HG03039 (cell line): ENCODE data around the gene GLTP.

Experiments used
- ATAC-seq: cut with Tn5 transposase; IDR thresholded peaks from one replicate; pipeline ENCODE4 v1.9.1; 2021; ENCODE audit warnings: mild to moderate bottlenecking, moderate library complexity; ENCODE audit not compliant: unreplicated experiment

GLTP gene

GRCh38 chr12:109822951-109823411 lies 57.4 kb downstream of the GLTP start:
- ATAC-seq: no peak

- no peak for ATAC-seq
Measured at GRCh38 chr12:109822416-109822815, 57.9 kb downstream of the GLTP start.

DNA sequence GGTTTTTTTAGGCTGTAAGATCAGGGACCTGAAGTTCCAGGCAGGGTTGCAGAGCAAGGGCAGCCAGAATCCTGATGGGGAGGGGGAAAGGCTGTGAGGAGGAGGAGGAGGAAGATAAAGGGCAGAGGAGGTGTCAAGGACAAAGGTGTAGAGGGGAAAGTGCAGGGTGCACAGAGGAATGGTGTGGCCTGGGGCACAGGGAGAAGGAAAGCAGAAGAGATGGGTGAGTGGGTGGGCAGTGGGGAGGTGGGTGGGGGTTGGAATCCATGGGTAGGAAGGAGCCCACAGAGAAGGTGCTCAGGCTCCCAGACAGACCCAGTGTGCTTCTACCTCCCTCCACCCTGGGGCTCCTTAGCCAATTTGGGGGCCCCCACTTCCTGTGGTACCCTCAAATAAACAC lies 58.4 kb downstream of the GLTP start:
- no peak for ATAC-seq

- ATAC-seq: no peak
Measured at GRCh38 chr12:109820816-109821381, 59.4 kb downstream of the GLTP start.

GRCh38 chr12:109818905-109819500 lies 61.3 kb downstream of the GLTP start:
- no peak for ATAC-seq

GRCh38 chr12:109818253-109818652 lies 62.1 kb downstream of the GLTP start:
- no peak for ATAC-seq

- ATAC-seq: no peak
Measured at GRCh38 chr12:109817627-109818231, 62.6 kb downstream of the GLTP start.

GRCh38 chr12:109816870-109817269 lies 63.5 kb downstream of the GLTP start:
- ATAC-seq: no peak

- no peak for ATAC-seq
Measured at GRCh38 chr12:109815757-109816617, 64.4 kb downstream of the GLTP start.

DNA sequence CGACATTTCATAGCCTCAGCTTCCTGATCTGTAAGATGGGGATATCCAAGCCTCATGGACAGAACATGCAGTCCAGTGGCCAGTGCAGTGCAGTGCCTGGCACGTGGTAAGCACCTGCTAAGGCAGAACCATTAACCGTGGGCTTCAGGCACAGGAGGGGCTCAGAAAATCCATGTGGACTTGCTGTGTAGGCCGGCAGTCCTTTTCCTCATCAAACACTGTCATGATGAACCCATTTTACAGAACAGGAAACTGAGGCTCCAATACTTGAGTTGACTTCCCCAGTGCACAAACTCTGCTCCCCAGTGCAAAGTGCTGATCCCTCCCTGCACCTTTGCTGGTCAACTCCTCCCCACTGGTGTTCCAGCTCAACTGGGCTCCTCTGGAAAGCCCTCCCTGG lies 65.1 kb downstream of the GLTP start:
- ATAC-seq: no peak

DNA sequence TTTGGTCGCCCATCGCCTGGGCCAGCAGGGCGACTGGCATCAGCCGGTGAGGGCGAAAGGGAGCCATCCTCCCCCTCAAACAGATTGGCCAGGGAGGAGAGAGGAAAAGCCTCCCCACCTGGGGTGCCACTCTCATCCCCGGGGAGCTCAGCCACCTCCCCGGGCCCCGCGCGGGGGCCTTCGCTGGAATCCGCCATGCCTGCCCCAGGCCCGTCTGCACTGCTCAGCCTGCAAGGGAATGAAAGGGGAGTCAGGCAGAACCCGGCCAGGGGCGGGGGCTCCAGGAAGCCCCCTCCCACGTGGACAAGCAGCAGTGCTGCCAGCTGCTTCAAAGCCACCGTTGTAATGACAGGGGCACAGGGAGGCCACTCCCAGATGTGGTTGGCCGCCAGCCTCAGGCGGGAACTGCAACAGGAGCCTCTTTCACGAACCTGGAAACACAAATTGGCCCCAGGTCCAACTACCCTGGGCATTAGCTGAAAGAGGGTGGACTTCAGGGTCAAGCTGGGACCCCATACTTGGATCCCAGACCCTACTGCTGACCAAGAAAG lies 65.7 kb downstream of the GLTP start:
- no peak for ATAC-seq

DNA sequence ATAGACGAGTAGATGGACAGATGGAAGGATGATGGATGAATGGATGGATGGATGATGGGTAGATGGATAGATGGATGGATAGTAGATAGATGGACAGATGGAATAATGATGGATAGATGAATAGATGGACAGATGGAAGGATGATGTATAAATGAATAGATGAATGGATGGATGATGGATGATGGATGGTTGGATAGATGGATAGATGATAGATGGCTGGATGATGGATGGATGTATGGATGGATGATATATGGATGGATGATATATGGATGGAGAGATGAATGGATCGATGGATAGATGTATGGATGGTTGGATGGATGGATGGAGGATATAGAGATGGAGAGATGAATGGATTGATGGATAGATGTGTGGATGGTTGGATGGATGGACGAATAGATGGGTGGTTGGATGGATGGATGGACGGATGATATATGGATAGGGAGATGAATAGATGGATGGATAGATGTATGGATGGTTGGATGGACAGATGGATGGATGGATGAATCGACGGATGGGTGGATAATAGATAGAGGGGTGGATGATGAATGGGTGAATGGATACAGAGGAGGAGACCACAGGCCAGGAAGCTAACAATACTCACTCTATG lies 66.4 kb downstream of the GLTP start:
- no peak for ATAC-seq

DNA sequence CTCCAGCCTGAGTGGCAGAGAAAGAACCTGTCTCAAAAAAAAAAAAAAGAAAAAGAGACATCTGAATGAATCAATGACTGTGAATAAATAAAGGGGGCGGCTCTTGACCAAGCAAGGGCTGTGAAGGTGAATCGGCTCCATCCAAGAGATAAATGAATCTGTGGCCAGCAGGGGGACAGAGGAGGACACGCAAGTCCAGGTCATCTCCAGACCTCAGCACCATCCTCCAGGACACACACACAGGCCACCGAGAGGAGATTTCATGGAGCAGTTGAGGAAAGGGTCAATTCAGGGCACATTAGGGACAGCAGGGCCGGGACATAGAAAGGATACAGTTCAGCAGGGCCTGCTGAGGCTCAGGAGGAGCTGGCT lies 68.7 kb downstream of the GLTP start:
- ATAC-seq: no peak

GRCh38 chr12:109810954-109811623 lies 69.3 kb downstream of the GLTP start:
- ATAC-seq: no peak

DNA sequence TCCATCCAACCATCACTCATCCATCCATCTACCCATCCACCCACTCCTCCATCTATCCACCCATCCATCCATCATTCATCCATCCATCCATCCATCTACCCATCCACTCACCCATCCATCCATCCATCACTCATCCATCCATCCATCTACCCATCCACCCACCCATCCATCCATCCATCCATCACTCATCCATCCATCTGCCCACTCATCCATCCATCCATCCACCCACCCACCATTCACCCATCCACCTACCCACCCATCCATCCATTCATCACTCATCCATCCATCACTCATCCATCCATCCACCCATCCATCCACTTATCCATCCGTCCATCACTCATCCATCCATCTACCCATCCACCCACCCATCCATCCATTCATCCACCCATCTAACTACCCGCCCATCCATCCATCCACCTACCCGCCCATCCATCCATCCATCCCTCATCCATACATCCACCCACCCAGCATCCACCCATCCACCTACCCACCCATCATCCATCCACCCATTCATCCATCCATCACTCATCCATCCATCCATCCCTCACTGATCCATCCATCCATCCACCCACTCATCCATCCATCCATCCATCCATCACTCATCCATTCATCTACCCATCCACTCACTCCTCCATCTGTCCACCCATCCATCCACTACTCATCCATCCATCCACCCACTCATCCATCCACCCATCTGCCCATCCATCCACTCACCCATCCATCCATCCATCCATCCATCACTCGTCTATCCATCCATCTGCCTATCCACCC lies 71.3 kb downstream of the GLTP start:
- ATAC-seq: no peak

DNA sequence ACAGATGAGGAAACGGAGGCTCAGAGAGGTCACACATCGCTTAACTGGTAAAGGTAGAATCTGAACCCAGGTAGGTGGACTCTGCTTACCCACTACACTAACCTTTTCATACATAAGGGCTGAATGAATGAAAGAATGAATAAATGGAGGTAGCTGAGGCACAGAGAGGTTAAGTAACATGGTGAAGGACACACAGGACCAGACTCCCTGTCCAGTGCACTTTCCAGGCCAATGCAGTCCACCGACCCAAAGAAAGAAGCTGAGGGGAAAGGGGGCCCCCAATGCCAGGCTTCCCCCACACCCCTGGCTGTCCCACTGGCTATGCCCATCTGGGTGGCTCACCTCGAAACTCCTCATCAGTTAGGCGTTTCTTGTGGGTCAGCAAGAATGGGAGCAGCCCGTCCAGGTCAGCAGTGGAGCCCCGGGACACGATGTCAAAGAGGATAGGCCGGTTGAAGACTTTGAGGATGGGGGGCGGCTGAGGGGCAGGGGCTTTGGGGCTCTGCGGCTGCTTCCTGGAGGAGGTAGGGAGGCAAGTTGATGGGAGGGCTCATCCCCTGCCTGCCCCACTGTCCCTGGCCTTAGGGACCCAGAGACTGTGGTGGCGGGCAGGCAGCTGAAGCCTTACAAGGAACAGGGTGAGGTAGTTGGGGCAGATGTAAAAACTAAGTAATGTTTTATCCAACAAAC lies 72.2 kb downstream of the GLTP start:
- ATAC-seq: no peak

- ATAC-seq: no peak
Measured at GRCh38 chr12:109804820-109805761, 75.2 kb downstream of the GLTP start.

DNA sequence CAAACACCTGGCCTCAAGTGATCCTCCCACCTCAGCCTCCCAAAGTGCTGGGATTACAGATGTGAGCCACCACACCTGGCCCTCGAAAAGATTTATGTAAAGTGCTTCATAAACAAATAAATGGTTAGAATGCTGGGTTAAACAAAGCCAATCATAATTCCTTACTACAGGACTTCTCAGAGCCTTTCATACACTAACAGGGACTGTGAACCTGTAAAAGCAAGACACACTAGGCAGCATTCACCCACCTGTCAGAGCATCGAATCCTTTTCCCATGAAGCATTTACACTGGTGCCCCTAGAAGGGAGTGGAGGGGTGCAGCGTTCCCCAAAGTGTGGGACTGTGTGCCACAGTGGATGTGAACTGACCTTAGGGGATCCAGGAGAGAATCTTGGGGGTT lies 76.7 kb downstream of the GLTP start:
- no peak for ATAC-seq
